H1 (cell line): ENCODE measurements around the gene GMPR2. TPM values are rescaled to one million over a fixed set of nuclear protein-coding genes. Genes with fewer than 3 reads are reported as not detected.

ENCODE experiments used
- CTCF ChIA-PET: fragments of 300-600 bp; sonication (Branson Sonifier 250); formaldehyde crosslinking; loops from one replicate; lab custom pipeline; 2021; ENCODE audit not compliant: partially characterized antibody; lab: Charles Lee
- POLR2A ChIA-PET: fragments of 300-600 bp; sonication (Branson Sonifier 250); formaldehyde crosslinking; loops from one replicate; lab custom pipeline; 2021; ENCODE audit warnings: inconsistent platforms; ENCODE audit not compliant: partially characterized antibody; lab: Charles Lee
- DNase-seq, 2 experiments: peaks; one replicate each; pipeline versions ENCODE4 v3.0.0 to v3.0.0-alpha.2; 2010 to 2022; ENCODE audit warnings: low spot score in 2 of 2, low read depth in 1 of 2, mixed read lengths in 1 of 2
- FAIRE-seq: peaks from 2 replicates; lab custom pipeline; 2011; peaks lifted over from hg19 to GRCh38; lab: Jason Lieb, UNC
- H2AFZ ChIP-seq: 2 replicates; pipeline ENCODE4 v1.8.1; 2012; ENCODE audit warnings: low read length, inconsistent platforms
- H2AK5ac ChIP-seq: 2 replicates; pipeline ENCODE4 v1.6.1; 2013; ENCODE audit warnings: low read depth, low read length
- H2BK120ac ChIP-seq: replicated peaks from 2 replicates; pipeline ENCODE3; 2013; ENCODE audit warnings: low read depth, low read length, inconsistent platforms
- H2BK12ac ChIP-seq: 2 replicates; pipeline ENCODE4 v1.6.1; 2013; ENCODE audit warnings: low read depth, low read length
- H2BK15ac ChIP-seq: 2 replicates; pipeline ENCODE4 v1.6.1; 2013; ENCODE audit warnings: low read length
- H2BK20ac ChIP-seq: 2 replicates; pipeline ENCODE4 v1.6.1; 2013; ENCODE audit warnings: low read length
- H2BK5ac ChIP-seq: 2 replicates; pipeline ENCODE4 v1.6.1; 2013; ENCODE audit warnings: low read depth, low read length
- H3K14ac ChIP-seq: 2 replicates; pipeline ENCODE4 v1.6.1; 2013; ENCODE audit warnings: inconsistent platforms; ENCODE audit not compliant: insufficient read length
- H3K18ac ChIP-seq: 2 replicates; pipeline ENCODE4 v1.6.1; 2013; ENCODE audit warnings: low read length; ENCODE audit errors: extremely low read depth
- H3K23ac ChIP-seq: 2 replicates; pipeline ENCODE4 v1.6.1; 2013; ENCODE audit warnings: inconsistent platforms; ENCODE audit not compliant: insufficient read length
- H3K23me2 ChIP-seq: 2 replicates; pipeline ENCODE4 v1.6.1; 2013; ENCODE audit warnings: low read depth, low read length
- H3K27ac ChIP-seq: 2 replicates; pipeline ENCODE4 v1.6.1; 2011; ENCODE audit warnings: low read depth, low read length, inconsistent platforms
- H3K27me3 ChIP-seq, 4 experiments: replicated peaks in 1 of 4; 1 replicate in 1 of 4; 2 replicates in 3 of 4; pipeline versions ENCODE4 v1.6.1 to v1.8.1; 2011 to 2013; ENCODE audit warnings: low read length in 3 of 4, mild to moderate bottlenecking in 3 of 4, inconsistent platforms in 2 of 4, mixed read lengths in 2 of 4, moderate library complexity in 1 of 4; ENCODE audit not compliant: control insufficient read depth in 3 of 4, insufficient read depth in 3 of 4; ENCODE audit errors: extremely low read depth in 1 of 4
- H3K36me3 ChIP-seq, 4 experiments: 2 replicates each; pipeline versions ENCODE4 v1.6.1 to v1.8.1; 2011 to 2013; ENCODE audit warnings: mild to moderate bottlenecking in 4 of 4, low read length in 3 of 4, moderate library complexity in 2 of 4, control low read depth in 1 of 4, inconsistent platforms in 1 of 4; ENCODE audit not compliant: insufficient read depth in 4 of 4, control insufficient read depth in 2 of 4
- H3K4ac ChIP-seq: replicated peaks from 2 replicates; pipeline ENCODE3; 2013; ENCODE audit warnings: low read length, low read depth, mixed read lengths, inconsistent platforms; ENCODE audit not compliant: insufficient read length
- H3K4me1 ChIP-seq, 4 experiments: replicated peaks in 1 of 4; 1 replicate in 1 of 4; 2 replicates in 3 of 4; pipeline versions ENCODE4 v1.6.1 to v1.8.1; 2011 to 2013; ENCODE audit warnings: low read length in 3 of 4, inconsistent platforms in 2 of 4, mixed read lengths in 1 of 4; ENCODE audit not compliant: insufficient read depth in 4 of 4, control insufficient read depth in 3 of 4
- H3K4me2 ChIP-seq, 2 experiments: 2 replicates each; pipeline versions ENCODE4 v1.6.1 to v1.8.1; 2011 to 2013; ENCODE audit warnings: low read depth in 2 of 2, low read length in 2 of 2, control low read depth in 1 of 2, inconsistent platforms in 1 of 2, mild to moderate bottlenecking in 1 of 2; ENCODE audit not compliant: insufficient read depth in 1 of 2
- H3K4me3 ChIP-seq, 4 experiments: fragments of 200-600, 300-600 bp in 1 of 4; sonication (generic), shearing (Covaris generic), sonication (Bioruptor Twin) in 1 of 4; 2 replicates each; pipeline versions ENCODE4 v1.5.1 to v1.8.1; 2011 to 2016; ENCODE audit warnings: low read length in 4 of 4, low read depth in 3 of 4, control low read depth in 2 of 4, inconsistent platforms in 2 of 4, mild to moderate bottlenecking in 2 of 4, mixed read lengths in 1 of 4, moderate library complexity in 1 of 4; ENCODE audit not compliant: insufficient read depth in 2 of 4; ENCODE audit errors: extremely low read depth in 1 of 4
- H3K56ac ChIP-seq: replicated peaks from 2 replicates; pipeline ENCODE3; 2013; ENCODE audit warnings: low read depth, mild to moderate bottlenecking, mixed read lengths, low read length, inconsistent platforms; ENCODE audit not compliant: insufficient read length
- H3K79me1 ChIP-seq: 2 replicates; pipeline ENCODE4 v1.6.1; 2013; ENCODE audit warnings: low read depth, low read length, control low read depth
- H3K79me2 ChIP-seq, 2 experiments: 2 replicates each; pipeline versions ENCODE4 v1.6.1 to v1.8.1; 2012 to 2013; ENCODE audit warnings: low read length in 2 of 2, mild to moderate bottlenecking in 2 of 2, inconsistent platforms in 1 of 2; ENCODE audit not compliant: insufficient read depth in 2 of 2, control insufficient read depth in 1 of 2
- H3K9ac ChIP-seq, 4 experiments: replicated peaks in 1 of 4; 1 replicate in 1 of 4; 2 replicates in 3 of 4; pipeline versions ENCODE4 v1.6.1 to v1.8.1; 2011 to 2013; ENCODE audit warnings: low read depth in 3 of 4, low read length in 3 of 4, control low read depth in 2 of 4, mild to moderate bottlenecking in 2 of 4, moderate library complexity in 2 of 4, inconsistent platforms in 1 of 4; ENCODE audit errors: extremely low read depth in 1 of 4
- H3K9me3 ChIP-seq, 2 experiments: 2 replicates each; pipeline versions ENCODE4 v1.6.1 to v1.8.1; 2012 to 2013; ENCODE audit warnings: mild to moderate bottlenecking in 2 of 2, moderate library complexity in 2 of 2, control low read depth in 1 of 2, inconsistent platforms in 1 of 2, low read depth in 1 of 2, low read length in 1 of 2, mixed read lengths in 1 of 2; ENCODE audit not compliant: insufficient read depth in 2 of 2
- H4K20me1 ChIP-seq, 2 experiments: replicated peaks in 1 of 2; 2 replicates each; pipeline versions ENCODE3 to v1.8.1; 2011 to 2013; ENCODE audit warnings: inconsistent platforms in 2 of 2, low read length in 2 of 2, mild to moderate bottlenecking in 1 of 2; ENCODE audit not compliant: insufficient read depth in 2 of 2, control insufficient read depth in 1 of 2
- H4K5ac ChIP-seq: 2 replicates; pipeline ENCODE4 v1.6.1; 2013; ENCODE audit warnings: low read length, low read depth, mixed read lengths, inconsistent platforms; ENCODE audit not compliant: insufficient read length
- H4K8ac ChIP-seq: 2 replicates; pipeline ENCODE4 v1.8.0; 2013; ENCODE audit warnings: mild to moderate bottlenecking, moderate library complexity, low read length, inconsistent platforms; ENCODE audit not compliant: insufficient read depth; ENCODE audit errors: extremely low read depth
- H4K91ac ChIP-seq: replicated peaks from 2 replicates; pipeline ENCODE3; 2013; ENCODE audit warnings: low read length, mixed read lengths, inconsistent platforms; ENCODE audit not compliant: insufficient read length
- MAX ChIP-seq: IDR thresholded peaks from 2 replicates; pipeline ENCODE4 v1.6.1; 2012; ENCODE audit warnings: inconsistent platforms
- POLR2A ChIP-seq, 2 experiments: IDR thresholded peaks; 1 replicate in 1 of 2; 2 replicates in 1 of 2; pipeline ENCODE4 v1.6.1; 2011; ENCODE audit warnings: low read depth in 2 of 2, low read length in 2 of 2, mild to moderate bottlenecking in 2 of 2; ENCODE audit errors: control extremely low read depth in 1 of 2
- SAP30 ChIP-seq: fragments of 300-600 bp; sonication (generic); IDR thresholded peaks from 2 replicates; pipeline ENCODE4 v1.7.1; 2012; ENCODE audit warnings: low read length, moderate library complexity, mild to moderate bottlenecking, inconsistent platforms; ENCODE audit not compliant: insufficient read depth, insufficient replicate concordance
- SP2 ChIP-seq: IDR thresholded peaks from 2 replicates; pipeline ENCODE4 v1.6.1; 2012; ENCODE audit warnings: mild to moderate bottlenecking, low read length, inconsistent platforms
- TAF1 ChIP-seq: IDR thresholded peaks from 2 replicates; pipeline ENCODE4 v1.6.1; 2011; ENCODE audit warnings: mild to moderate bottlenecking, low read depth, low read length
- WGBS, 2 experiments: shearing (Covaris generic) in 1 of 2; methylation state at CpG; one replicate each; pipeline versions ENCODE4 v1.1.6 to v1.1.7; 2013 to 2015; ENCODE audit warnings: low lambda C conversion rate in 2 of 2, mixed read lengths in 2 of 2, inconsistent platforms in 1 of 2, low coverage in 1 of 2, missing lambda C conversion rate in 1 of 2; ENCODE audit not compliant: insufficient replicate concordance in 2 of 2, insufficient coverage in 1 of 2, insufficient read length in 1 of 2; ENCODE audit errors: extremely low coverage in 1 of 2, missing lambda C conversion rate in 1 of 2; 5-methylcytosine and 5-hydroxymethylcytosine counted together
- polyA plus RNA-seq, 7 experiments: library from polyadenylated mRNA; depleted of rRNA in 3 of 7; stranded (reverse) in 5 of 7; unstranded in 2 of 7; fragments of >200 nt in 5 of 7; fragments of 200-250 nt in 2 of 7; gene quantifications; 1 replicate in 5 of 7; 2 replicates in 1 of 7; 4 replicates in 1 of 7; pipeline versions ENCODE4 v1.2.1 to v1.2.3, GENCODE V29; 2011 to 2013; ENCODE audit warnings: missing spikeins in 2 of 7, mixed read lengths in 2 of 7
- total RNA-seq: library from RNA; stranded (reverse); fragmentation: NEBNext Ultra II Directional; extraction: Animal tissue kit (Norgen Biotek cat#: 25700); gene quantifications from 2 replicates; pipeline ENCODE4 v1.2.1, GENCODE V29; 2021

Gene GMPR2
- total and polyA plus RNA-seq, 2 of the 8 experiments (the other 6 are each of a cell fraction or from before 2014, with no cell fraction given) = 61.6 to 85.3 TPM

GRCh38 chr14:24196071-24197055 is 36.4 kb upstream of the GMPR2 start:
- Histone ChIP-seq H3K9ac (peak overlapping the region in 3 of 4 experiments; percentile 78 to 97 (median 96); a peak in 6 of 7 replicates), H4K91ac (peak overlapping the region; percentile 49), H3K18ac (no peak overlapping the region), H4K20me1 (no peaks in the 10 kb centered on the region), H2AFZ (no peak overlapping the region), H3K27ac (peak overlapping the region; percentile 95), H4K8ac (no peak overlapping the region; the same call in 1 of the 2 replicates), H2BK120ac (no peak overlapping the region), H3K79me2 (peaks cover 0 to 3% of the 10 kb centered on the region in 2 experiments; a peak in 2 of 4 replicates), H3K4me3 (peak overlapping the region; percentile 65 to 88 (median 84)), H3K23me2 (peaks cover 5% of the 10 kb centered on the region; the same call in 1 of the 2 replicates), H3K4me1 (peaks cover 0 to 9% (median 3%) of the 10 kb centered on the region in 4 experiments; a peak in 3 of 7 replicates), H3K4me2 (peak overlapping the region; percentile 79 to 94), H2BK12ac (no peak overlapping the region), H2BK15ac (no peak overlapping the region), H3K56ac (peak overlapping the region; percentile 71), H3K14ac (no peak overlapping the region), H2AK5ac (no peak overlapping the region), H3K27me3 (no peaks in the 10 kb centered on the region), H2BK20ac (no peak overlapping the region), H3K36me3 (peaks cover 4 to 10% (median 7%) of the 10 kb centered on the region in 4 experiments; a peak in 5 of 8 replicates), H3K4ac (no peak overlapping the region), H2BK5ac (peak overlapping the region; percentile 91; the same call in 1 of the 2 replicates), H3K9me3 (peaks cover 2% of the 10 kb centered on the region in 2 experiments; a peak in 2 of 4 replicates), H3K79me1 (peaks cover 3% of the 10 kb centered on the region; the same call in 1 of the 2 replicates), H4K5ac (peak overlapping the region; percentile 73), H3K23ac (no peak overlapping the region)
- TF ChIP-seq TAF1 (no peak), POLR2A (IDR thresholded peaks at IDR 0.05; ENCODE audit: control extremely low read depth in 1 of 2, low read depth in 2 of 2, low read length in 2 of 2) (peak in 1 of 2 experiments; percentile 53; a peak in 1 of 3 replicates), MAX (no peak), SP2 (no peak), SAP30 (no peak)
- POLR2A ChIA-PET = interaction anchor here (0.6 to 4.7 kb wide), 22 partner anchors 8 to 629 kb away, joined by 3 to 119 read pairs (median 4); partner anchors contain the start of genes AP1G2, CHMP4A, GMPR2 and IPO4
- 42% methylated on average over 32 of the region's 33 CpGs; no CpG with 5 or more reads in 1 of the 2 experiments for WGBS, 2 experiments
- FAIRE-seq (no peak), DNase-seq (no peak)
- CTCF ChIA-PET = interaction anchor here (0.9 to 2.1 kb wide), 3 partner anchors 19 to 106 kb away, joined by 5 to 7 read pairs (median 7); partner anchors contain the start of genes MDP1 and TINF2
